Left renal pelvis (tissue), 4 donors: ENCODE results near the gene FAM162A. TPM values are rescaled to one million over a fixed set of nuclear protein-coding genes. Genes with fewer than 3 reads are reported as not detected.
"Not testable (repeated sequence)": the region's sequence is repeated elsewhere in the genome, so short reads cannot be mapped to it uniquely, and the experiment has no call there.

Experiments
- DNase-seq, 4 donors: peaks; one replicate each; pipeline ENCODE4 v3.0.0-alpha.2; 2013; ENCODE audit warnings: low read depth in 4 of 4, low spot score in 3 of 4
- polyA plus RNA-seq, 4 donors: library from polyadenylated mRNA; unstranded; fragments of 120-200 nt; gene quantifications; one replicate each; pipeline ENCODE4 v1.2.1, GENCODE V29; 2013; ENCODE audit not compliant: insufficient read length in 4 of 4

FAM162A gene
- polyA plus RNA-seq, 4 donors = 35.4 to 79.1 (median 67.7) TPM

DNA sequence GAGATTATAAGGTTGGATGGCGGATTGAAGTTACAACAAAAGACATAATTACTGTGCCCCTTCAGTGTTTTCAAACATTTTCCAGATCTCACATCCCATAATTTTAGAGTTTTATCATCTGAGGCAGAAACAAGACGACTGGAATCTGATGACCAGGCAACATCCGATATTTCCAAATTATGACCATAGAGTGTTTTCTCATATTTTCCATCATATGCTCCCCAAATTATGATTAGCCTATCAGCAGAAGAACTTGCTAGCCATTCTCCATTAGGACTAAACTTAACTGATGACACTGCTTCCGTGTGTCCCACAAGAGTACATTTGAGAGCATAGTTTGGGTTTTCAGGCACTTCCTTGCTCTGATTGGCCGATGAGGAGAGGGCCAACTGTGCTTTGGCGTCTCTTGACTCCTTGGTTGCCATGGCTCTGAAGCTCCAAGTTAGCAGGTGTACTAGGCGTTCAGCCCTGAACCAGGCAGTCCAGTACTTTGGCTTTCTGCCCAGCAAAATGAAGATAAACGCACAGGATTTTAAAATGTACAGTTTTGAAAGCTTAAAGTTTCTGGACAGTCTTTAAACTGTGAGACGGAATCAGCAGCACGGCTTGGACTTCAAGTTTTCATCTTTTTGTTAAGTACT is 31.2 kb downstream of the FAM162A start:
- peak in 1 of 4 donors; percentile 27 for DNase-seq

- DNase-seq = peak; percentile 97 to 99 (median 98)
Measured at GRCh38 chr3:122415762-122416654, 32.0 kb downstream of the FAM162A start, which contains the start of gene WDR5B. WDR5B (minus strand) TSS chr3:122416062; CDS start chr3:122415528, 534 bp downstream.

DNA sequence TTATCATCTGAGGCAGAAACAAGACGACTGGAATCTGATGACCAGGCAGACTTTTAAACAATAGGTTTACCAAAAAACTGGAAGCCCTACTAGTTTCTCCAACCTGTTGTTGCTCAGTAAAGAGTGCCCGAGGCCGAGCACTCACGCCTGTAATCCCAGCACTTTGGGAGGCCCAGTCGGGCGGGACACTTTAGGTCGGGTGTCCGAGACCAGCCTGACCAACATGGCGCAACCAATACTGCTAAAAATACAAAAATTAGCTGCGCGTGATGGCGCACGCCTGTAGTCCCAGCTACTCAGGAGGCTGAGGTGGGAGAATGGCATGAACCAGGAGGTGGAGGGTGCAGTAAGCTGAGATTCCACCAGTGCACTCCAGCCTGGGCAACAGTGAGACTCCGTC is 33.0 kb downstream of the FAM162A start:
- no peak for DNase-seq

- no peak for DNase-seq
Measured at GRCh38 chr3:122421101-122421500, 37.1 kb downstream of the FAM162A start.

- DNase-seq = no peak
Measured at GRCh38 chr3:122421836-122422235, 37.9 kb downstream of the FAM162A start.

DNA sequence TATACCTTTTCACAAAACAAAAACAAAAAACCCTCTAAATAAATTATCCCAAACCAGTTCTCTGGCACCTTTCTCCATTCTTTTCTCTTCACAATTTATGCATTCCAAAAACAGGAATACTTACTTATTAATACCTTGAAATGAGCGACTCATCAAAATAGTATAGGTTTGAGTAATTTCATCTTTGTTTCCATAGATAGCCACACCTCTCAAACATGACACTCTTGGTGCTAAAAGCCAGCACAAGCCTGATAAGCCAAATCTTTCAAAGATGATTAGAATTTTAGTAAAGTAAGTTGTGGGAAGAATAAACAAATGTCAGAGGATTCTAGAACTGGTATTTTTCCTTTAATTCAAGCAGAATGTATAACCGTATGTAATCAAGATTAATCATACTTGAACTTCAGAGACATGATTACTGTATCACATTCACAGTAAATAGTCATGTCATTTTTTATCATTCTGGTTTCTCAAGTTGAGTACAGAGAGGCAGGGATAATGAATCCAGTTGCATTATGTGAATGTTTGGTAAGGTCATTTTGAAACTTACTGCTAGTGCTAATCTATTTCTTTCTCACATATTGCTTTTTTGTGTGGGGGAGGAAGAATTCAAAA is 44.0 kb downstream of the FAM162A start:
- no peak for DNase-seq

DNA sequence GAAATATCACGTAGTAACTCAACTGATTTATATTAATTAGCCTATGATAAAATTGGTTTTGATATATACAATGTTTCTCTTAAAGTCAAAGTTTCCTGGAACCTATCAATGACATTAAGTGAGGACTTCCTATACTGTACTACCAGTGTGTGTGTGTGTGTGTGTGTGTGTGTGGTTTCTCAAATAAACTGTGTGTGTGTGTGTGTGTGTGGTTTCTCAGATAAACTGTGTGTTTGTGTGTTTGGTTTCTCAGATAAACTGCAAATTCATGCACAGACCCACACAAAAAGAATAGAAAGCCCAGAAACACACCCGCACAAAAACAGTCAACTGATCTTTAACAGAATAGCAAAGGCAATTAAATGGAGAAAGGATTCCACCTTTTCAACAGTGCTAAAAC is 46.4 kb downstream of the FAM162A start:
- DNase-seq = no peak

DNA sequence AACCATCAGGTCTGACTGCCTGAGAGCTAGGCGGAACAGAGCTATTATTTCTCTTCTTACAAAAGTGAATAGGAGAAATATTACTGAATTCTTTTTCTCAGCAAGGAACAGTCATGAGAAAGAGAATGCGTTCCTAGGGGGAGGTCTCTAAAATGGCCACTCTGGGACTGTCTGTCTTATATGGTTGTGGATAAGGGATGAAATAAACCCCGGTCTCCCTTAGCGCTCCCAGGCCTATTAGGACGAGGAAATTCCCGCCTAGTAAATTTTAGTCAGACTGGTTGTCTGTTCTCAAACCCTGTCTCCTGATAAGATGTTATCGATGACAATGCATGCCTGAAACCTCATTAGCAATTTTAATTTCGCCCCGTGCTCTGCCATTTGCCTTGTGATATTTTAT is 52.0 kb downstream of the FAM162A start:
- DNase-seq = no peak

- no peak for DNase-seq
Measured at GRCh38 chr3:122443090-122443489, 59.1 kb downstream of the FAM162A start.

DNA sequence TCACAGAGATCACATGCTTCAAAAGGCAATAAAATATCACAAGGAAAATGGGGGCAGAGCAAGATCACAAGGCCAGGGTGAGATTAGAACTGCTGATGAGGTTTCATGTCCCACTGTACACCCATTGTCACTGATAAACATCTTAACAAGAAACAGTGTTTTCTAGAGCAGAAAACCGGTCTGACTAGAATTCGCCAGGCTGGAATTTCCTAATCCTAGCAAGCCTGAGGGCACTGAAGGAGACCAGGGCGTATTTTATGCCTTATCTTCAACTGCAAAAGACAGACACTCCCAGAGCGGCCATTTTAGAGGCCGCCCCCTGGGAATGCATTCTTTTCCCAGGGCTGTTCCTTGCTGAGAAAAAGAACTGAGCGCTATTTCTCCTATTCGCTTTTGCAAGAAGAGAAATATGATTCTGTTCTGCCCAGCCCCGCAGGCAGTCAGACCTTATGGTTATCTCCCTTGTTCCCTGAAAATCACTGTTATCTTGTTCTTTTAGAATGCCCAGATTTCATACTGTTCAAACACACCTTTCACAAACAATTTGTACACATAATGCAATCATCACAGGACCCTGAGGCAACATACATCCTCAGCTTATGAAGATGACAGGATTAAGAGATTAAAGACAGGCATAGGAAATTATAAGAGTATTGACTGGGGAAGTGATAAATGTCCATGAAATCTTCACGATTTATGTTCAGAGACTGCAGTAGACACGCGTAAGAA is 59.9 kb downstream of the FAM162A start:
- not testable (repeated sequence) for DNase-seq

DNA sequence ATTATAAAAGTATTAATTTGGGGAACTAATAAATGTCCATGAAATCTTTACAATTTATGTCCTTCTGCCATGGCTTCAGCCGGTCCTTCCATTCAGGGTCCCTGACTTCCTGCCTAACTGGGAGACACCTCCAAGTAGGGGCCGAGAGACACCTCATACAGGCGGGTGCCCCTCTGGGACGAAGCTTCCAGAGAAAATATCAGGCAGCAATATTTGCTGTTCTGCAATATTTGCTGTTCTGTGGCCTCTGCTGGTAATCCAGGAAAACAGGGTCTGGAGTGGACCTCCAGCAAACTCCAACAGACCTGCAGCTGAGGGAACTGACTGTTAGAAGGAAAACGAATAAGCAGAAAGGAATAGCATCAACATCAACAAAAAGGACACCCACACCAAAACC is 60.5 kb downstream of the FAM162A start:
- DNase-seq = not testable (repeated sequence)

- not testable (repeated sequence) for DNase-seq
Measured at GRCh38 chr3:122448218-122448617, 64.2 kb downstream of the FAM162A start.

GRCh38 chr3:122451371-122451770 is 67.4 kb downstream of the FAM162A start:
- no peak for DNase-seq

DNA sequence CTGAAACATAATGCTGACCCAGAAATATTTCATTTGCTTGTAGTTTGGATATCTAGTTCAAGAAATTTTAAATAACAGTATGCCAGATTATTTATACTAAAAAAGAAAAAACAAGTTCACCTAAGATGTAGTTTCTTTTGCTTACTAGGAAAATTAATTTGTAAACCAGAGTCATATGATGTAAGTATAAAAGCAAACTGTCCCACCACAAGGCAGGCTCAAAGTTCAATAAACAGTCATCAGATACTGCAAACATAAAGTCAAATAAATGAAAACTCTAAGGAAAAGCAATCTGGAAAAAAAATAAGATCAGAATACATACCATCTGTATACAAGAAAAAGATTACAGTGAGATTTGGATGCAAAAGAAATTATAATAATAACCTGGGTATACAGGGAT is 72.1 kb downstream of the FAM162A start:
- DNase-seq = no peak

- no peak for DNase-seq
Measured at GRCh38 chr3:122457706-122458105, 73.7 kb downstream of the FAM162A start.

GRCh38 chr3:122458992-122459391 is 75.0 kb downstream of the FAM162A start:
- DNase-seq = peak in 2 of 4 donors; percentile 4 to 5

DNA sequence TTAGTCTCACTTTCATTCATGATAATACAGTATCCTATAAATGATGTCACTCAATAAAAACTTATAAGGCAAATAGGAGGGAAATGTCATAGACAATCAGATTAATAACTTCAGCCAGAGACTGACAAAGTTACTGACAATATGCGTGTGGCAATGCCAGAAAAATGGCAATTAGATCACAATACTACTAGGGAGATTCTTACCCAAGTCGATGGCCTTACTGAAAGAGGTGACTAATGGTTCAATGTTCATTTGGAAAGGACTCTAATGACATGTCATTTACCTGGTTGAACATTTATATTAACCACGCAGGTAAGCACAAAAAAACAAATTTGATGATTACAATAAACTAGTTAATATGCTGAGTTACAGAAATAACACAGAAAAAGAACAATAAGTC is 77.8 kb downstream of the FAM162A start:
- no peak for DNase-seq
